DND-41 (cell line): ENCODE measurements around the gene PHLDB2.

Source experiments
- CTCF ChIP-seq: IDR thresholded peaks from 2 replicates; pipeline ENCODE4 v1.5.1; 2012; ENCODE audit warnings: borderline replicate concordance, low read length, moderate library complexity, mild to moderate bottlenecking; ENCODE audit not compliant: poor library complexity, severe bottlenecking; ENCODE audit errors: extremely low read depth
- EZH2 ChIP-seq: IDR thresholded peaks from 3 replicates; pipeline ENCODE4 v1.6.1; 2012; ENCODE audit warnings: borderline replicate concordance, low read depth, mild to moderate bottlenecking, moderate library complexity, low read length, inconsistent platforms; ENCODE audit not compliant: severe bottlenecking

DNA sequence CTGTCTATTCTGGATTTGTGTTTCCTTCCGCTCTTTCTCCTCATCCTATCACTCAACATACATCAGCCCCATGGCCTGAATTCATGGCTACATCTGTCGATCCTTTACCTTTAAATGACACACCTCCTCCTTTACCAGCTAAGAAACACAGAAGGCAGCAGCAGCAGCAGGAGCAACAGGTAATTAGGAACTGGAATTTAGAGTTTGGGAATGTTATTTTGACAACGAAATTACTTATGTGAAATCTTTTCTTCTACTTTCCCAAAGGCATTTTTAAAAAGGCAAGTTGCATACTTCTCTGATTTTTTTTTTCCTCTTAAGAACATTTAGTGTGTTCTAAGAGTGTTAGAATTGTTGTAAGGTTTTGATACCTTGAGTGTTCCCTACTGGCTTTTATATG lies 90.6 kb downstream of the PHLDB2 start:
- TF ChIP-seq CTCF (no peak), EZH2 (no peak)
